GM23338 (cell line): ENCODE data around the gene CTU2. TPM values are rescaled to one million over a fixed set of nuclear protein-coding genes. Genes with fewer than 3 reads are reported as not detected.

Experiments used
- ATAC-seq: fragments of 200-7000 bp; cut with Tn5 transposase; 3 replicates; pipeline ENCODE4 v1.9.1; 2020
- DNase-seq: peaks from one replicate; pipeline ENCODE4 v3.0.0-alpha.2; 2015; ENCODE audit warnings: low spot score
- H2AFZ ChIP-seq: fragments of 200-600 bp; sonication (generic); 2 replicates; pipeline ENCODE4 v1.8.0; 2016; ENCODE audit warnings: antibody characterized with exemption, mild to moderate bottlenecking, moderate library complexity
- H3F3A ChIP-seq: fragments of 200-600 bp; sonication (generic); replicated peaks from 2 replicates; pipeline ENCODE4 v1.8.0; 2017; ENCODE audit warnings: antibody characterized with exemption, mixed run types, low read depth
- H3K27ac ChIP-seq: fragments of 200-600 bp; sonication (generic); 2 replicates; pipeline ENCODE4 v1.6.1; 2016; ENCODE audit warnings: low read depth
- H3K27me3 ChIP-seq: fragments of 200-600 bp; sonication (generic); 2 replicates; pipeline ENCODE4 v1.8.0; 2016; ENCODE audit warnings: mild to moderate bottlenecking, mixed run types, moderate library complexity; ENCODE audit not compliant: insufficient read depth
- H3K36me3 ChIP-seq: fragments of 200-600 bp; sonication (generic); 2 replicates; pipeline ENCODE4 v1.8.0; 2016; ENCODE audit warnings: mild to moderate bottlenecking; ENCODE audit not compliant: insufficient read depth
- H3K4me1 ChIP-seq: fragments of 200-600 bp; sonication (generic); 2 replicates; pipeline ENCODE4 v1.8.0; 2016; ENCODE audit warnings: mild to moderate bottlenecking, moderate library complexity; ENCODE audit not compliant: insufficient read depth
- H3K4me2 ChIP-seq: fragments of 200-600 bp; sonication (generic); 2 replicates; pipeline ENCODE4 v1.7.1; 2017; ENCODE audit warnings: mixed run types
- H3K4me3 ChIP-seq: fragments of 200-600 bp; sonication (generic); 2 replicates; pipeline ENCODE4 v1.6.1; 2016; ENCODE audit warnings: mixed run types
- H3K79me2 ChIP-seq: fragments of 200-600 bp; sonication (generic); replicated peaks from 2 replicates; pipeline ENCODE4 v1.8.0; 2017; ENCODE audit warnings: mild to moderate bottlenecking; ENCODE audit not compliant: insufficient read depth
- H3K9me2 ChIP-seq: fragments of 200-600 bp; sonication (generic); 2 replicates; pipeline ENCODE4 v1.8.0; 2017; ENCODE audit not compliant: insufficient read depth
- H4K20me1 ChIP-seq: fragments of 200-600 bp; sonication (generic); replicated peaks from 2 replicates; pipeline ENCODE4 v1.8.0; 2017; ENCODE audit warnings: mild to moderate bottlenecking; ENCODE audit not compliant: insufficient read depth
- H3K27ac Mint-ChIP-seq: 2 replicates; pipeline ENCODE4 v1.8.0; 2020; ENCODE audit warnings: inconsistent platforms, mild to moderate bottlenecking, moderate library complexity, mixed read lengths
- H3K27me3 Mint-ChIP-seq: 3 replicates; pipeline ENCODE4 v1.8.0; 2022; ENCODE audit warnings: low read depth, mild to moderate bottlenecking, moderate library complexity, mixed read lengths, inconsistent platforms; ENCODE audit not compliant: insufficient read depth, poor library complexity
- H3K36me3 Mint-ChIP-seq: 3 replicates; pipeline ENCODE4 v1.8.0; 2021; ENCODE audit warnings: low read depth, mild to moderate bottlenecking, inconsistent platforms, moderate library complexity, mixed read lengths
- H3K4me1 Mint-ChIP-seq: 3 replicates; pipeline ENCODE4 v1.8.0; 2020; ENCODE audit warnings: mild to moderate bottlenecking, inconsistent platforms, mixed read lengths
- H3K4me3 Mint-ChIP-seq: 3 replicates; pipeline ENCODE4 v1.8.0; 2021; ENCODE audit warnings: moderate library complexity, mild to moderate bottlenecking, inconsistent platforms, mixed read lengths
- H3K9me3 Mint-ChIP-seq: 3 replicates; pipeline ENCODE4 v1.8.0; 2020; ENCODE audit warnings: moderate library complexity, mild to moderate bottlenecking, inconsistent platforms, mixed read lengths
- CREB1 ChIP-seq: fragments of 250-450 bp; sonication (Bioruptor Pico); IDR thresholded peaks from 2 replicates; pipeline ENCODE4 v1.5.0; 2020; ENCODE audit warnings: low read depth, mild to moderate bottlenecking, moderate library complexity
- EZH2phosphoT487 ChIP-seq: fragments of 200-600 bp; sonication (generic); IDR thresholded peaks from one replicate; pipeline ENCODE4 v1.8.1; 2018; ENCODE audit warnings: antibody characterized with exemption; ENCODE audit not compliant: unreplicated experiment
- JUNB ChIP-seq: IDR thresholded peaks from one replicate; pipeline ENCODE4 v1.6.1; 2016; ENCODE audit warnings: antibody characterized with exemption; ENCODE audit not compliant: unreplicated experiment
- NANOG ChIP-seq: IDR thresholded peaks from 2 replicates; pipeline ENCODE4 v1.6.1; 2016; ENCODE audit warnings: antibody characterized with exemption, borderline replicate concordance
- POLR2AphosphoS5 ChIP-seq: IDR thresholded peaks from 2 replicates; pipeline ENCODE4 v1.6.1; 2016; ENCODE audit warnings: antibody characterized with exemption, low read depth
- REST ChIP-seq: IDR thresholded peaks from one replicate; pipeline ENCODE4 v1.6.1; 2018; ENCODE audit warnings: antibody characterized with exemption; ENCODE audit not compliant: unreplicated experiment
- STAT1 ChIP-seq: IDR thresholded peaks from one replicate; pipeline ENCODE4 v1.6.1; 2016; ENCODE audit warnings: antibody characterized with exemption; ENCODE audit not compliant: unreplicated experiment
- ZNF114 ChIP-seq: fragments of 250-450 bp; sonication (Bioruptor Pico); IDR thresholded peaks from 2 replicates; pipeline ENCODE4 v1.5.0; 2020; ENCODE audit warnings: mild to moderate bottlenecking, moderate library complexity
- ZNF462 ChIP-seq: fragments of 250-450 bp; sonication (Bioruptor Pico); IDR thresholded peaks from 2 replicates; pipeline ENCODE4 v1.5.0; 2020; ENCODE audit warnings: mild to moderate bottlenecking, moderate library complexity
- polyA plus RNA-seq: library from polyadenylated mRNA; unstranded; fragments of >200 nt; fragmentation: Nextera tagmentation; extraction: Ambion mirVana; gene quantifications from 2 replicates; pipeline ENCODE4 v1.2.1, GENCODE V29; 2016
- total RNA-seq: library from RNA; depleted of rRNA; stranded (reverse); fragments of >200 nt; shearing (Covaris generic); gene quantifications from 2 replicates; pipeline ENCODE4 v1.2.3, GENCODE V29; 2014

The CTU2 gene
- total and polyA plus RNA-seq, 2 experiments from 2014 or later: 22.3 to 25.7 TPM

- Histone ChIP-seq H3K36me3 (no peaks in the 10 kb centered on the region), H3K27me3 (no peaks in the 10 kb centered on the region), H3K4me3 (no peak overlapping the region), H3K9me2 (no peaks in the 10 kb centered on the region), H4K20me1 (peaks cover 5% of the 10 kb centered on the region), H3K79me2 (peaks cover 40% of the 10 kb centered on the region), H3F3A (0 out of 2 replicates have a peak, but pooled peaks cover 2% of the 10 kb centered on the region), H3K4me2 (no peak overlapping the region), H3K27ac (peak overlapping the region; percentile 69; the same call in 1 of the 2 replicates), H3K4me1 (peaks cover 5% of the 10 kb centered on the region; the same call in 1 of the 2 replicates), H2AFZ (no peak overlapping the region)
- Mint-ChIP-seq H3K27me3 (peaks cover 14% of the 10 kb centered on the region), H3K4me3 (peak overlapping the region; percentile 88), H3K9me3 (no peaks in the 10 kb centered on the region), H3K27ac (peak overlapping the region; percentile 77), H3K4me1 (peaks cover 20% of the 10 kb centered on the region), H3K36me3 (no peaks in the 10 kb centered on the region; the same call in 2 of the 3 replicates)
- DNase-seq: no peak
- no peak for ATAC-seq
- no peak for TF ChIP-seq EZH2phosphoT487
- no peak for TF ChIP-seq ZNF114 (CRISPR knock-in tag)
- no peak for TF ChIP-seq STAT1
- TF ChIP-seq NANOG: no peak
- TF ChIP-seq REST: no peak
- TF ChIP-seq POLR2AphosphoS5: no peak
- TF ChIP-seq JUNB: no peak
- TF ChIP-seq ZNF462 (CRISPR knock-in tag): no peak
- no peak for TF ChIP-seq CREB1 (CRISPR knock-in tag)
Measured at GRCh38 chr16:88703486-88704309, 2.6 kb upstream of the CTU2 start.
